HepG2 (cell line): ENCODE measurements around the gene GPBAR1. TPM values are rescaled to one million over a fixed set of nuclear protein-coding genes. Genes with fewer than 3 reads are reported as not detected.

ENCODE experiments used
- ARID5B ChIP-seq: IDR thresholded peaks from 2 replicates; pipeline ENCODE4 v1.4.0; 2020; ENCODE audit warnings: mild to moderate bottlenecking, missing genetic modification reagents
- ARNTL ChIP-seq: sonication (generic); formaldehyde crosslinking; IDR thresholded peaks from 2 replicates; pipeline ENCODE4 v1.4.0; 2020; ENCODE audit warnings: mild to moderate bottlenecking, missing genetic modification reagents
- BCLAF1 ChIP-seq: fragments of 450-650 bp; IDR thresholded peaks from 2 replicates; pipeline ENCODE4 v1.6.1; 2017; ENCODE audit warnings: mild to moderate bottlenecking
- DDIT3 ChIP-seq: sonication (generic); formaldehyde crosslinking; IDR thresholded peaks from 2 replicates; pipeline ENCODE4 v1.4.0; 2020; ENCODE audit warnings: mild to moderate bottlenecking, missing genetic modification reagents
- ELF4 ChIP-seq: sonication (generic); formaldehyde crosslinking; IDR thresholded peaks from 2 replicates; pipeline ENCODE4 v1.5.0; 2020; ENCODE audit warnings: missing genetic modification reagents, mild to moderate bottlenecking, moderate library complexity, borderline replicate concordance
- HNRNPL ChIP-seq: fragments of 200-400 bp; formaldehyde crosslinking; IDR thresholded peaks from 2 replicates; pipeline ENCODE4 v1.6.1; 2017; ENCODE audit warnings: mild to moderate bottlenecking, low read depth, low read length
- KLF9 ChIP-seq: IDR thresholded peaks from 2 replicates; pipeline ENCODE4 v1.6.1; 2016; ENCODE audit warnings: low read depth
- MEF2D ChIP-seq: sonication (generic); formaldehyde crosslinking; IDR thresholded peaks from 2 replicates; pipeline ENCODE4 v1.5.1; 2020; ENCODE audit warnings: mild to moderate bottlenecking, missing genetic modification reagents
- MIER2 ChIP-seq: IDR thresholded peaks from 2 replicates; pipeline ENCODE4 v1.6.1; 2016; ENCODE audit warnings: missing biosample characterization, missing genetic modification reagents
- MTF1 ChIP-seq: sonication (generic); formaldehyde crosslinking; IDR thresholded peaks from 2 replicates; pipeline ENCODE4 v1.5.0; 2020; ENCODE audit warnings: missing genetic modification reagents
- NFKBIZ ChIP-seq: IDR thresholded peaks from 2 replicates; pipeline ENCODE4 v1.6.1; 2018; ENCODE audit warnings: missing genetic modification reagents, missing compliant biosample characterization
- NR2C2 ChIP-seq: sonication (generic); formaldehyde crosslinking; IDR thresholded peaks from 2 replicates; pipeline ENCODE4 v1.4.0; 2020; ENCODE audit warnings: missing genetic modification reagents, mild to moderate bottlenecking, moderate library complexity, borderline replicate concordance
- RAD21 ChIP-seq: fragments of 450-650 bp; formaldehyde crosslinking; IDR thresholded peaks from 2 replicates; pipeline ENCODE4 v1.5.0; 2020; ENCODE audit warnings: mild to moderate bottlenecking
- SOX13 ChIP-seq, 3 experiments: fragments of 450-650 bp in 1 of 3; sonication (generic) in 1 of 3; formaldehyde crosslinking in 1 of 3; IDR thresholded peaks in 2 of 3; conservative IDR thresholded peaks in 1 of 3; 2 replicates each; pipeline versions ENCODE4 v1.5.0 to v1.6.1; 2016 to 2020; ENCODE audit warnings: antibody characterized with exemption in 1 of 3, mild to moderate bottlenecking in 1 of 3, missing compliant biosample characterization in 1 of 3, missing genetic modification reagents in 1 of 3, moderate library complexity in 1 of 3
- TEAD3 ChIP-seq: optimal IDR thresholded peaks from 2 replicates; pipeline ENCODE3; 2016; ENCODE audit warnings: borderline replicate concordance
- TFE3 ChIP-seq: IDR thresholded peaks from 2 replicates; pipeline ENCODE4 v1.6.1; 2016
- XBP1 ChIP-seq: sonication (generic); formaldehyde crosslinking; IDR thresholded peaks from 2 replicates; pipeline ENCODE4 v1.5.0; 2020; ENCODE audit warnings: missing genetic modification reagents
- ZFP36L2 ChIP-seq: sonication (generic); formaldehyde crosslinking; IDR thresholded peaks from 2 replicates; pipeline ENCODE4 v1.4.0; 2020; ENCODE audit warnings: missing genetic modification reagents
- ZNF572 ChIP-seq: sonication (generic); formaldehyde crosslinking; IDR thresholded peaks from 2 replicates; pipeline ENCODE4 v1.5.1; 2020; ENCODE audit warnings: mild to moderate bottlenecking, missing genetic modification reagents
- ZNF615 ChIP-seq: sonication (generic); formaldehyde crosslinking; IDR thresholded peaks from 2 replicates; pipeline ENCODE4 v1.5.0; 2020; ENCODE audit warnings: mild to moderate bottlenecking, missing genetic modification reagents, borderline replicate concordance
- ZNF75D ChIP-seq: sonication (generic); formaldehyde crosslinking; IDR thresholded peaks from 2 replicates; pipeline ENCODE4 v1.8.1; 2023; ENCODE audit warnings: missing genetic modification reagents, mild to moderate bottlenecking, borderline replicate concordance
- polyA plus RNA-seq, 8 experiments: library from polyadenylated mRNA; depleted of rRNA in 3 of 8; stranded (reverse) in 7 of 8; unstranded in 1 of 8; fragments of >200 nt; fragmentation: Illumina TruSeq in 4 of 8; extraction: Trizol in 4 of 8; gene quantifications; 2 replicates each; pipeline versions ENCODE4 v1.2.1 to v1.2.3, GENCODE V29; 2011 to 2016; ENCODE audit warnings: low read depth in 4 of 8, missing spikeins in 1 of 8, mixed read lengths in 1 of 8; ENCODE audit not compliant: insufficient read depth in 1 of 8
- total RNA-seq, 5 experiments: library from RNA; depleted of rRNA; stranded (reverse); fragments of >200 nt; fragmentation: Illumina TruSeq; extraction: Trizol; gene quantifications; 2 replicates each; pipeline ENCODE4 v1.2.3, GENCODE V29; 2016; ENCODE audit warnings: low read depth in 1 of 5

GPBAR1 gene
- total and polyA plus RNA-seq, 2 of the 13 experiments (the other 11 are each of a cell fraction or from before 2014, with no cell fraction given): 0.05 to 0.09 TPM

- TF ChIP-seq DDIT3 (CRISPR knock-in tag): no peak
- TF ChIP-seq MTF1 (CRISPR knock-in tag): no peak
- TF ChIP-seq NFKBIZ (CRISPR knock-in tag): no peak
- peak; percentile 82 for TF ChIP-seq ARNTL (CRISPR knock-in tag)
- no peak for TF ChIP-seq ELF4 (CRISPR knock-in tag)
- no peak for TF ChIP-seq TEAD3 (CRISPR knock-in tag)
- TF ChIP-seq RAD21 (CRISPR knock-in tag): peak; percentile 96
- TF ChIP-seq SOX13 (IDR thresholded peaks at IDR 0.05): no peak
- peak in 1 of 2 experiments; percentile 6; a peak in 2 of 4 replicates for TF ChIP-seq SOX13 (CRISPR knock-in tag; conservative IDR thresholded peaks at IDR 0.05 in 1 of 2, IDR thresholded peaks at IDR 0.05 in 1 of 2)
- no peak for TF ChIP-seq ZNF75D (CRISPR knock-in tag)
- no peak for TF ChIP-seq ZNF615
- TF ChIP-seq NR2C2 (CRISPR knock-in tag): no peak
- TF ChIP-seq MIER2: no peak
- TF ChIP-seq ARID5B (CRISPR knock-in tag): no peak
- TF ChIP-seq XBP1 (CRISPR knock-in tag): no peak
- TF ChIP-seq ZFP36L2: no peak
- TF ChIP-seq BCLAF1: no peak
- TF ChIP-seq HNRNPL: peak; percentile 93
- no peak for TF ChIP-seq ZNF572
- no peak for TF ChIP-seq KLF9
- TF ChIP-seq TFE3: peak; percentile 45; the same call in 1 of the 2 replicates
- no peak for TF ChIP-seq MEF2D (CRISPR knock-in tag)
Observed at GRCh38 chr2:218292048-218293014, 31.5 kb downstream of the GPBAR1 start, which contains the start of gene TMBIM1 (continued).
